Measurements from ENCODE around the gene GALNT18. TPM values are rescaled to one million over a fixed set of nuclear protein-coding genes. Genes with fewer than 3 reads are reported as not detected.

Gene GALNT18
- total RNA-seq, 1 experiment from 2014 or later = 1.7 TPM

DNA sequence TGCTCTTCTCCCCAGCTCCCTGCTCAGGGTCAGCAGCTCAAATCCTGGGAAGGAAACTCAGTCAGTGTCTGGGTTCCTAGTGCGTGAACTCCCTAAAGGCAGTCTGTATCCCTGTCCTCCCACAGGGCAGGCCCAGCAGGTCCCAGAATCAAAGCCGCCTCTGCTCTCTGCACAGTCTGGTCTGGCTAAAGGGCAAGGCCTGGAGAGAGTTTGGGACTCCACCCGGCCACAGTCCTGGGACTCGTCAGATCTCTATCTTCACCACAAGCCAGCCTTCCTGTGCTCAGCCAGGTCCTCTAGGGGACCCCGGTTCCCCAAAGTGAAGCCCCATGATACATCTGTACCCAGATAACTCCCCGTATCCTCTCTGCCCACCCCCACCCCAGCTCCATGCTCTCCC lies 212.6 kb downstream of the GALNT18 start:
- Histone ChIP-seq H2BK12ac (ENCODE audit: insufficient read length, low read depth, low read length) (no peak overlapping the region), H2BK5ac (ENCODE audit: insufficient read length, low read length) (no peak overlapping the region), H2BK120ac (ENCODE audit: low read depth, low read length, poor library complexity, severe bottlenecking) (no peak overlapping the region), H4K8ac (replicated peaks; ENCODE audit: insufficient read length, low read depth, low read length) (no peak overlapping the region), H4K5ac (ENCODE audit: insufficient read length, low read depth, low read length) (no peak overlapping the region), H3K27ac (ENCODE audit: insufficient read length, low read depth, low read length) (no peak overlapping the region), H3K23ac (ENCODE audit: insufficient read length, low read depth, low read length) (no peak overlapping the region), H3K79me2 (ENCODE audit: insufficient read depth, low read length) (no peaks in the 10 kb centered on the region), H3K4ac (ENCODE audit: low read depth, low read length) (no peak overlapping the region), H3T11ph (ENCODE audit: low read length) (no peak overlapping the region), H2AK5ac (ENCODE audit: insufficient read length, low read length) (no peak overlapping the region), H3K4me2 (ENCODE audit: insufficient read depth, insufficient read length, low read length) (no peak overlapping the region), H3K14ac (ENCODE audit: insufficient read depth, low read length) (no peak overlapping the region), H3K4me1 (ENCODE audit: insufficient read depth, low read length) (peaks cover 6% of the 10 kb centered on the region; the same call in 1 of the 2 replicates), H3K56ac (ENCODE audit: insufficient read length, low read depth, low read length) (no peak overlapping the region), H3K27me3 (ENCODE audit: insufficient read depth, low read length) (no peaks in the 10 kb centered on the region), H3K9me3 (ENCODE audit: control insufficient read depth, low read depth, low read length) (no peaks in the 10 kb centered on the region), H2BK15ac (ENCODE audit: low read depth, low read length) (no peak overlapping the region), H3K79me1 (ENCODE audit: insufficient read depth, low read depth, low read length, poor library complexity, severe bottlenecking) (no peaks in the 10 kb centered on the region), H3K18ac (ENCODE audit: insufficient read length, low read depth, low read length) (no peak overlapping the region), H4K20me1 (ENCODE audit: control insufficient read depth, insufficient read depth, insufficient read length) (no peaks in the 10 kb centered on the region), H2AFZ (ENCODE audit: low read length) (no peak overlapping the region), H3K23me2 (ENCODE audit: insufficient read length, low read depth, low read length, poor library complexity, severe bottlenecking) (no peaks in the 10 kb centered on the region), H3K9ac (ENCODE audit: extremely low read depth, insufficient read length, low read length) (no peak overlapping the region), H4K91ac (ENCODE audit: insufficient read length, low read depth, low read length) (no peak overlapping the region), H2BK20ac (ENCODE audit: low read depth, low read length, poor library complexity, severe bottlenecking) (no peak overlapping the region)
- Mint-ChIP-seq H3K36me3 (ENCODE audit: insufficient read depth in 1 of 3, low read depth in 3 of 3) (no peaks in the 10 kb centered on the region; a peak in 1 of 7 replicates), H3K9me3 (no peaks in the 10 kb centered on the region; a peak in 2 of 5 replicates), H3K4me3 (no peak overlapping the region), H3K4me1 (peaks cover 21 to 26% of the 10 kb centered on the region in 2 experiments), H3K27me3 (ENCODE audit: low read depth) (peaks cover 2% of the 10 kb centered on the region; the same call in 1 of the 2 replicates), H3K27ac (no peak overlapping the region)
- DNase-seq = no peak
- TF ChIP-seq, protein P1, sequence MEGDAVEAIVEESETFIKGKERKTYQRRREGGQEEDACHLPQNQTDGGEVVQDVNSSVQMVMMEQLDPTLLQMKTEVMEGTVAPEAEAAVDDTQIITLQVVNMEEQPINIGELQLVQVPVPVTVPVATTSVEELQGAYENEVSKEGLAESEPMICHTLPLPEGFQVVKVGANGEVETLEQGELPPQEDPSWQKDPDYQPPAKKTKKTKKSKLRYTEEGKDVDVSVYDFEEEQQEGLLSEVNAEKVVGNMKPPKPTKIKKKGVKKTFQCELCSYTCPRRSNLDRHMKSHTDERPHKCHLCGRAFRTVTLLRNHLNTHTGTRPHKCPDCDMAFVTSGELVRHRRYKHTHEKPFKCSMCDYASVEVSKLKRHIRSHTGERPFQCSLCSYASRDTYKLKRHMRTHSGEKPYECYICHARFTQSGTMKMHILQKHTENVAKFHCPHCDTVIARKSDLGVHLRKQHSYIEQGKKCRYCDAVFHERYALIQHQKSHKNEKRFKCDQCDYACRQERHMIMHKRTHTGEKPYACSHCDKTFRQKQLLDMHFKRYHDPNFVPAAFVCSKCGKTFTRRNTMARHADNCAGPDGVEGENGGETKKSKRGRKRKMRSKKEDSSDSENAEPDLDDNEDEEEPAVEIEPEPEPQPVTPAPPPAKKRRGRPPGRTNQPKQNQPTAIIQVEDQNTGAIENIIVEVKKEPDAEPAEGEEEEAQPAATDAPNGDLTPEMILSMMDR (conservative IDR thresholded peaks at IDR 0.05) = no peak
- no CpG with 5 or more reads among the region's 6 CpGs for WGBS (ENCODE audit: extremely low coverage, insufficient read length, low lambda C conversion rate)
